Psoas muscle (tissue), 8 donors: Measurements from ENCODE around the gene SBK1. TPM values are rescaled to one million over a fixed set of nuclear protein-coding genes. Genes with fewer than 3 reads are reported as not detected.

Experiments used
- ATAC-seq, 4 donors: fragments of 200-7000 bp; cut with Tn5 transposase; one replicate each; pipeline ENCODE4 v1.9.1; 2020; ENCODE audit warnings: moderate library complexity in 3 of 4, mild to moderate bottlenecking in 2 of 4
- DNase-seq, 2 donors: peaks; one replicate each; pipeline ENCODE4 v3.0.0-alpha.2; 2020
- H3K27ac ChIP-seq: fragments of 200-600 bp; one replicate; pipeline ENCODE4 v1.8.0; 2022
- H3K27me3 ChIP-seq, 3 donors: fragments of 200-600 bp in 1 of 3; one replicate each; pipeline versions ENCODE4 v1.6.1 to v1.8.0; 2013 to 2022; ENCODE audit warnings: low read length in 2 of 3, mild to moderate bottlenecking in 2 of 3, moderate library complexity in 1 of 3; ENCODE audit not compliant: insufficient read depth in 3 of 3
- H3K36me3 ChIP-seq, 2 donors: fragments of 200-600 bp in 1 of 2; one replicate each; pipeline versions ENCODE4 v1.6.1 to v1.8.0; 2013 to 2022; ENCODE audit warnings: low read depth in 1 of 2, mild to moderate bottlenecking in 1 of 2, moderate library complexity in 1 of 2; ENCODE audit not compliant: insufficient read depth in 1 of 2
- H3K4me1 ChIP-seq: fragments of 200-600 bp; one replicate; pipeline ENCODE4 v1.8.0; 2022
- H3K4me3 ChIP-seq: fragments of 200-600 bp; one replicate; pipeline ENCODE4 v1.8.0; 2022; ENCODE audit warnings: mild to moderate bottlenecking
- H3K9me3 ChIP-seq: fragments of 200-600 bp; one replicate; pipeline ENCODE4 v1.8.0; 2022
- CTCF ChIP-seq: fragments of 200-600 bp; IDR thresholded peaks from one replicate; pipeline ENCODE4 v1.8.0; 2022; ENCODE audit warnings: antibody characterized with exemption
- WGBS, 3 donors: extraction: QIAGEN DNeasy Blood & Tissue Kit; methylation state at CpG; one replicate each; pipeline versions ENCODE4 v1.1.6 to v1.1.7; 2013; 5-methylcytosine and 5-hydroxymethylcytosine counted together
- intact Hi-C, 2 donors: fragments of 100-400 bp; cut with DNase I; formaldehyde crosslinking; loops; one replicate each; pipeline versions ENCODE4 v1.11.0 to v1.14.2; 2022
- polyA plus RNA-seq, 3 donors: library from polyadenylated mRNA; stranded (reverse); fragments of 200-250 nt; gene quantifications; one replicate each; pipeline ENCODE4 v1.2.3, GENCODE V29; 2013
- total RNA-seq, 4 donors: library from RNA; stranded (reverse); fragmentation: NEBNext Ultra II Directional in 2 of 4; extraction: Animal tissue kit (Norgen Biotek cat#: 25700) in 2 of 4; gene quantifications; one replicate each; pipeline versions ENCODE4 v1.2.1 to v1.2.4, GENCODE V29; 2021 to 2023
- donor health status: healthy with polysubstance abuse.
- donor health status: DM: no; HTN: no; CAD: no; lungs with moderate emphysema.
- donor health status: Bipolar disorder and iron deficiency.
- donor health status: healthy.
- donor health status: DM: yes; HTN: yes; CAD: no.
- donor health status: DM: no; HTN: no; CAD: no.
- donor health status: DM: no; HTN: no; CAD: no.
- donor health status: DM: yes; HTN: yes; CAD: no.

SBK1 gene
- total and polyA plus RNA-seq, 7 donors, result 1.3 to 20.6 (median 5.3) TPM

GRCh38 chr16:28293601-28293960, 1.3 kb downstream of the SBK1 start:
- DNase-seq (peak in 1 of 2 donors; percentile 50), ATAC-seq (no peak)
- H3K9me3 ChIP-seq, result no peaks in the 10 kb centered on the region
- H3K4me3 ChIP-seq, result no peak overlapping the region
- no peak for TF ChIP-seq CTCF
- H3K36me3 ChIP-seq, result no peaks in the 10 kb centered on the region
- H3K4me1 ChIP-seq, result peaks cover 26% of the 10 kb centered on the region
- intact Hi-C loops, result no loop called here
- WGBS, 3 donors, result 45 to 55% (median 55%) methylated on average over 10 of the region's 10 CpGs
- H3K27ac ChIP-seq, result no peak overlapping the region
- no peaks in the 10 kb centered on the region for H3K27me3 ChIP-seq

GRCh38 chr16:28294201-28294600, 1.9 kb downstream of the SBK1 start:
- H3K36me3 ChIP-seq, result no peaks in the 10 kb centered on the region
- TF ChIP-seq CTCF, result no peak
- intact Hi-C loops, result no loop called here
- WGBS, 3 donors, result 87 to 89% (median 89%) methylated on average over 6 of the region's 6 CpGs
- no peak overlapping the region for H3K27ac ChIP-seq
- H3K4me3 ChIP-seq, result no peak overlapping the region
- no peaks in the 10 kb centered on the region for H3K27me3 ChIP-seq
- peaks cover 20% of the 10 kb centered on the region for H3K4me1 ChIP-seq
- no peaks in the 10 kb centered on the region for H3K9me3 ChIP-seq
- ATAC-seq (no peak), DNase-seq (no peak)

GRCh38 chr16:28295276-28295675, 3.0 kb downstream of the SBK1 start:
- TF ChIP-seq CTCF, result no peak
- H3K4me3 ChIP-seq, result no peak overlapping the region
- ATAC-seq (no peak), DNase-seq (no peak)
- H3K27ac ChIP-seq, result no peak overlapping the region
- intact Hi-C loops, result no loop called here
- no peaks in the 10 kb centered on the region for H3K27me3 ChIP-seq
- no peaks in the 10 kb centered on the region for H3K9me3 ChIP-seq
- H3K4me1 ChIP-seq, result peaks cover 10% of the 10 kb centered on the region
- H3K36me3 ChIP-seq, result no peaks in the 10 kb centered on the region
- 70 to 79% (median 73%) methylated on average over 11 of the region's 11 CpGs for WGBS, 3 donors

- intact Hi-C loops, result no loop called here
- Histone ChIP-seq H3K27me3 (no peaks in the 10 kb centered on the region), H3K4me1 (peaks cover 19% of the 10 kb centered on the region), H3K4me3 (no peak overlapping the region), H3K36me3 (no peaks in the 10 kb centered on the region), H3K27ac (no peak overlapping the region), H3K9me3 (no peaks in the 10 kb centered on the region)
- DNase-seq, result no peak
- ATAC-seq, result no peak
- WGBS, 3 donors, result 49 to 56% (median 55%) methylated on average over 2 of the region's 2 CpGs
- no peak for TF ChIP-seq CTCF
Measured at GRCh38 chr16:28297308-28297707, 5.0 kb downstream of the SBK1 start.

- WGBS, 3 donors, result 53 to 65% (median 56%) methylated on average over 11 of the region's 11 CpGs
- no peak for ATAC-seq
- intact Hi-C loops, result no loop called here
- Histone ChIP-seq H3K27ac (no peak overlapping the region), H3K4me1 (peaks cover 15% of the 10 kb centered on the region), H3K27me3 (no peaks in the 10 kb centered on the region), H3K9me3 (no peaks in the 10 kb centered on the region), H3K4me3 (no peak overlapping the region), H3K36me3 (no peaks in the 10 kb centered on the region)
- TF ChIP-seq CTCF, result no peak
- no peak for DNase-seq
Measured at GRCh38 chr16:28297784-28298510, 5.6 kb downstream of the SBK1 start.
